ENCODE data around the gene LRRC23.
"Not testable (repeated sequence)": the region's sequence is repeated elsewhere in the genome, so short reads cannot be mapped to it uniquely, and the experiment has no call there.

LRRC23 gene

GRCh38 chr12:6884539-6884938, 20.1 kb upstream of the LRRC23 start:
- no peaks in the 10 kb centered on the region for H3K9me3 ChIP-seq (ENCODE audit: severe bottlenecking)
- H3K27me3 ChIP-seq (ENCODE audit: insufficient read depth, low read depth, severe bottlenecking), result no peaks in the 10 kb centered on the region
- peaks cover 13% of the 10 kb centered on the region for H3K36me3 ChIP-seq
- DNase-seq, result no peak
- no peak overlapping the region for H3K27ac ChIP-seq
- H3K4me3 ChIP-seq (ENCODE audit: low read depth, low read length), result no peak overlapping the region
- TF ChIP-seq, protein P1, sequence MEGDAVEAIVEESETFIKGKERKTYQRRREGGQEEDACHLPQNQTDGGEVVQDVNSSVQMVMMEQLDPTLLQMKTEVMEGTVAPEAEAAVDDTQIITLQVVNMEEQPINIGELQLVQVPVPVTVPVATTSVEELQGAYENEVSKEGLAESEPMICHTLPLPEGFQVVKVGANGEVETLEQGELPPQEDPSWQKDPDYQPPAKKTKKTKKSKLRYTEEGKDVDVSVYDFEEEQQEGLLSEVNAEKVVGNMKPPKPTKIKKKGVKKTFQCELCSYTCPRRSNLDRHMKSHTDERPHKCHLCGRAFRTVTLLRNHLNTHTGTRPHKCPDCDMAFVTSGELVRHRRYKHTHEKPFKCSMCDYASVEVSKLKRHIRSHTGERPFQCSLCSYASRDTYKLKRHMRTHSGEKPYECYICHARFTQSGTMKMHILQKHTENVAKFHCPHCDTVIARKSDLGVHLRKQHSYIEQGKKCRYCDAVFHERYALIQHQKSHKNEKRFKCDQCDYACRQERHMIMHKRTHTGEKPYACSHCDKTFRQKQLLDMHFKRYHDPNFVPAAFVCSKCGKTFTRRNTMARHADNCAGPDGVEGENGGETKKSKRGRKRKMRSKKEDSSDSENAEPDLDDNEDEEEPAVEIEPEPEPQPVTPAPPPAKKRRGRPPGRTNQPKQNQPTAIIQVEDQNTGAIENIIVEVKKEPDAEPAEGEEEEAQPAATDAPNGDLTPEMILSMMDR (IDR thresholded peaks at IDR 0.05; ENCODE audit: low read depth, low read length), result no peak

DNA sequence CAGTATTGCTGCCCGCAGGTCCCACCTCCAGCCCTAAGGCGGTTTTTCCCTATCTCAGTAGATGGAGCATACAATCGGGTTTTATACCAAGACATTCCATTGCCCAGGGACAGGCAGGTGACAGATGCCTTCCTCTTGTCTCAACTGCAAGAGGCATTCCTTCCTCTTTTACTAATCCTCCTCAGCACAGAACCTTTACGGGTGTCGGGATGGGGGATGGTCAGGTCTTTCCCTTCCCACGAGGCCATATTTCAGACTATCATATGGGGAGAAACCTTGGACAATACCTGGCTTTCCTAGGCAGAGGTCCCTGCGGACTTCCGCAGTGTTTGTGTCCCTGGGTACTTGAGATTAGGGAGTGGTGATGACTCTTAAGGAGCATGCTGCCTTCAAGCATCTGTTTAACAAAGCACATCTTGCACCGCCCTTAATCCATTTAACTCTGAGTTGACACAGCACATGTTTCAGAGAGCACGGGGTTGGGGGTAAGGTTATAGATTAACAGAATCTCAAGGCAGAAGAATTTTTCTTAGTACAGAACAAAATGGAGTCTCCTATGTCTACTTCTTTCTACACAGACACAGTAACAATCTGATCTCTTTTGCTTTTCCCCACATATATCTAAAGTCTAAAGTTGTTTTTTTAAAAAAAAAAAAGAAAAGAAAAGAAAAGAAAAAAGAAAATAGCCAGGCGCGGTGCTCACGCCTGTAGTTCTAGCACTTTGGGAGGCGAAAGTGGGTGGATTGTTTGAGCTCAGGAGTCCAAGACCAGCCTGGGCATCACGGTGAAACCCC, 18.2 kb upstream of the LRRC23 start:
- Histone ChIP-seq H3K36me3 (peaks cover 13% of the 10 kb centered on the region), H3K27ac (peak overlapping the region; percentile 68)
- not testable (repeated sequence) for H3K4me3 ChIP-seq (ENCODE audit: low read depth, low read length); H3K9me3 ChIP-seq (ENCODE audit: severe bottlenecking); H3K27me3 ChIP-seq (ENCODE audit: insufficient read depth, low read depth, severe bottlenecking)
- peak; percentile 51 for DNase-seq

DNA sequence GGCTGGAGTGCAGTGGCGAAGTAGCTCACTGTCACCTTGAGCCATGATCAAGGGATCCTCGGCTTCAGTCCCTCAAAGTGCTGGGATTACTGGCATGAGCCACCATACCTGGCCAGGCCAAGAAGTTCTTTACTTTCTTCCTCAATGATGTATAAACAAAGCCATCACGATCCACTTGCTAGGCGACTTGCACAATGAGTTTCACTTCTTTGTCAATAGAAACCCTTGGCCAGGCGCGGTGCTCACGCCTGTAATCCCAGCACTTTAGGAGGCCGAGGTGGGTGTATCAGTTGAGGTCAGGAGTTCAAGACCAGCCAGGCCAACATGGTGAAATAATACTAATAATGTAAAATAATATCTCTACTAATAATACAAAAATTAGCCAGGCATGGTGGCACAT, 17.2 kb upstream of the LRRC23 start:
- TF ChIP-seq, protein P1 (IDR thresholded peaks at IDR 0.05; ENCODE audit: low read depth, low read length), result no peak
- Histone ChIP-seq H3K36me3 (peaks cover 13% of the 10 kb centered on the region), H3K4me3 (ENCODE audit: low read depth, low read length) (no peak overlapping the region), H3K9me3 (ENCODE audit: severe bottlenecking) (no peaks in the 10 kb centered on the region), H3K27ac (peak overlapping the region; percentile 68), H3K27me3 (ENCODE audit: insufficient read depth, low read depth, severe bottlenecking) (no peaks in the 10 kb centered on the region)
- no peak for DNase-seq

DNA sequence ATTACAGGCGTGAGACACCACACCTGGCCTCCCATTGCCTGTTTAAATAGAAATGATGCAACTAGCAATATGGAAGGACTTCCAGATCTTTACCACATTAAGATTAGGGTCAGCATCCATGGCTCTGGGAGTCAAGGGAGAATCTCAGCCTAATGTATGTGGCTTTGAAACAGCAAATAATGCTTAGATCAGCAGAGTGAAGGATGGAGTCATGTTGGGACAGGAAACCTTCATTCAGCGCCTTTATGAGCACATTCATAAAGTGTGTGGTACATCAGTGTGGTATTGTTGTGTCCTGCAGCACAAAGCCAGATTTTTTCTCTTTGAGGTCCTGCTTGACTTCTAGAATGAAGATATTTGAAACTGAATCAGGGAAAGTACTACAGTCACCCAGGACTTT, 16.3 kb upstream of the LRRC23 start:
- Histone ChIP-seq H3K27ac (no peak overlapping the region), H3K36me3 (peaks cover 13% of the 10 kb centered on the region), H3K27me3 (ENCODE audit: insufficient read depth, low read depth, severe bottlenecking) (no peaks in the 10 kb centered on the region)

GRCh38 chr12:6888794-6889193, 15.8 kb upstream of the LRRC23 start:
- not testable (repeated sequence) for H3K27me3 ChIP-seq (ENCODE audit: insufficient read depth, low read depth, severe bottlenecking); DNase-seq; H3K4me3 ChIP-seq (ENCODE audit: low read depth, low read length); H3K27ac ChIP-seq; H3K9me3 ChIP-seq (ENCODE audit: severe bottlenecking)
- peaks cover 13% of the 10 kb centered on the region for H3K36me3 ChIP-seq

More for the DNA sequence above, 16.3 kb upstream of the LRRC23 start:
- TF ChIP-seq, protein P1 (IDR thresholded peaks at IDR 0.05; ENCODE audit: low read depth, low read length), result no peak
- Histone ChIP-seq H3K4me3 (ENCODE audit: low read depth, low read length) (no peak overlapping the region), H3K9me3 (ENCODE audit: severe bottlenecking) (no peaks in the 10 kb centered on the region)
- no peak for DNase-seq

DNA sequence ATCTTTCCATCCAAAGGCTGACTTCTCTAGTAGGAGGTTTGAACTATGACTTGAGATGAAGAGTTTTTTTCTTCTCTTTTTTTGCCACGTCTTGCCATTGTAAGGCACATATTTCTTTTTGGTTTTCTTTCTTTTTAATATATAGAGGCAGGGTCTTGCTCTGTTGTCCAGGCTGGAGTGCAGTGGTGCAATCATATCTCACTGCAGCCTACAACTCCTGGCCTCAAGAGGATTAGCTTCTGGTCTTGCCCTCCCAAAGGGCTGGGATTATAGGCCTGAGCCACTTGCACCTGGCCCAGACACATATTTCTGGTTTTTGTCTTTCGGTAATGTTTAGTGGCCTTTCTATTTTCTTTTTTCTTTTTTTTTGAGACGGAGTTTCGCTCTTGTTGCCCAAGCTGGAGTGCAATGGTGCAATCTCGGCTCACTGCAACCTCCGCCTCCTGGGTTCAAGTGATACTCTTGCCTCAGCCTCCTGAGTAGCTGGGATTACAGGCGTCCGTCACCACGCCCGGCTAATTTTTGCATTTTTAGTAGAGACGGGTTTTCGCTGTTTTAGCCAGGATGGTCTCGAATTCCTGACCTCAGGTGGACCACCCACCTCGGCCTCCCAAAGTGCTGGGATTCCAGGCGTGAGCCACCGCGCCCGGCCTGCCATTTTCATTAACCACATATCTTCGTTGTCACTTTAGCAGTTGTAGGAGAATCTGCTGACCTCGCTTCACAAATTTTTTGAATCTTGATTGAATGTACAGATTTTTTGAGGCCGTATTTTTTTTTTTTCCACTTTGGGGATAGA, 14.6 kb upstream of the LRRC23 start:
- not testable (repeated sequence) for DNase-seq; H3K27me3 ChIP-seq (ENCODE audit: insufficient read depth, low read depth, severe bottlenecking); H3K4me3 ChIP-seq (ENCODE audit: low read depth, low read length); H3K9me3 ChIP-seq (ENCODE audit: severe bottlenecking); H3K36me3 ChIP-seq
- peak overlapping the region; percentile 81 for H3K27ac ChIP-seq
